B cell (primary cell): ENCODE measurements around the gene ST6GALNAC1. TPM values are rescaled to one million over a fixed set of nuclear protein-coding genes. Genes with fewer than 3 reads are reported as not detected.

Experiments
- ATAC-seq: fragments of 200-7000 bp; cut with Tn5 transposase; one replicate; pipeline ENCODE4 v1.10.0; 2021; ENCODE audit warnings: low read depth, mild to moderate bottlenecking, moderate number of reproducible peaks, moderate library complexity
- CTCF ChIA-PET: fragments of 350-600 bp; sonication (Branson Sonifier 250); formaldehyde crosslinking; loops from one replicate; lab custom pipeline; 2021; ENCODE audit warnings: antibody characterized with exemption, inconsistent platforms; lab: Charles Lee
- POLR2A ChIA-PET: fragments of 350-600 bp; sonication (Branson Sonifier 250); formaldehyde crosslinking; loops from one replicate; lab custom pipeline; 2021; ENCODE audit warnings: antibody characterized with exemption; lab: Charles Lee
- DNase-seq: peaks from one replicate; pipeline ENCODE4 v3.0.0; 2013
- H2AFZ ChIP-seq: 2 replicates; pipeline ENCODE4 v1.6.1; 2012; ENCODE audit warnings: mild to moderate bottlenecking, low read depth, low read length; ENCODE audit not compliant: insufficient read depth, poor library complexity, severe bottlenecking
- H3K27ac ChIP-seq, 2 donors: 1 replicate in 1 of 2; 2 replicates in 1 of 2; pipeline ENCODE4 v1.5.1; 2012 to 2013; ENCODE audit warnings: low read length in 2 of 2, mild to moderate bottlenecking in 2 of 2, moderate library complexity in 1 of 2
- H3K27me3 ChIP-seq, 4 experiments: fragments of 200-600 bp in 1 of 4; sonication (generic) in 1 of 4; replicated peaks in 1 of 4; 1 replicate in 2 of 4; 2 replicates in 2 of 4; pipeline versions ENCODE4 v1.6.1 to v1.7.0; 2013 to 2016; ENCODE audit warnings: low read length in 3 of 4, mild to moderate bottlenecking in 2 of 4, mixed read lengths in 1 of 4, moderate library complexity in 1 of 4; ENCODE audit not compliant: insufficient read depth in 4 of 4, control insufficient read depth in 3 of 4; ENCODE audit errors: control extremely low read depth in 1 of 4
- H3K36me3 ChIP-seq, 2 experiments: replicated peaks in 1 of 2; 1 replicate in 1 of 2; 2 replicates in 1 of 2; pipeline versions ENCODE4 v1.6.1 to v1.7.1; 2013; ENCODE audit warnings: low read length in 1 of 2; ENCODE audit not compliant: insufficient read depth in 2 of 2, control insufficient read depth in 1 of 2; ENCODE audit errors: control extremely low read depth in 1 of 2, extremely low read depth in 1 of 2
- H3K4me1 ChIP-seq, 2 donors: fragments of 200-600 bp in 1 of 2; sonication (generic) in 1 of 2; 1 replicate in 1 of 2; 2 replicates in 1 of 2; pipeline versions ENCODE4 v1.5.1 to v1.6.1; 2013 to 2017; ENCODE audit warnings: low read length in 2 of 2; ENCODE audit not compliant: control insufficient read depth in 2 of 2, insufficient read depth in 2 of 2
- H3K4me2 ChIP-seq: replicated peaks from 2 replicates; pipeline ENCODE3; 2012; ENCODE audit warnings: mild to moderate bottlenecking, low read depth, low read length; ENCODE audit not compliant: poor library complexity, severe bottlenecking
- H3K4me3 ChIP-seq, 5 experiments: fragments of 200-600 bp in 1 of 5; sonication (generic) in 1 of 5; 1 replicate in 3 of 5; 2 replicates in 2 of 5; pipeline versions ENCODE4 v1.5.1 to v1.7.0; 2011 to 2016; ENCODE audit warnings: low read length in 4 of 5, mild to moderate bottlenecking in 4 of 5, low read depth in 2 of 5, control low read depth in 1 of 5, moderate library complexity in 1 of 5; ENCODE audit not compliant: insufficient read depth in 1 of 5; ENCODE audit errors: control extremely low read depth in 1 of 5, extremely low read depth in 1 of 5
- H3K79me2 ChIP-seq: fragments of 200-600 bp; sonication (generic); one replicate; pipeline ENCODE4 v1.6.0; 2016; ENCODE audit warnings: low read length; ENCODE audit not compliant: control insufficient read depth, insufficient read depth
- H3K9ac ChIP-seq: fragments of 200-600 bp; sonication (generic); 2 replicates; pipeline ENCODE4 v1.6.1; 2017; ENCODE audit warnings: mild to moderate bottlenecking, low read length, moderate library complexity
- H3K9me3 ChIP-seq, 3 donors: one replicate each; pipeline versions ENCODE4 v1.6.1 to v1.7.1; 2013; ENCODE audit warnings: low read length in 2 of 3; ENCODE audit not compliant: control insufficient read depth in 2 of 3, insufficient read depth in 1 of 3; ENCODE audit errors: control extremely low read depth in 1 of 3
- H4K20me1 ChIP-seq: 2 replicates; pipeline ENCODE4 v1.6.0; 2012; ENCODE audit warnings: mild to moderate bottlenecking, low read length; ENCODE audit not compliant: insufficient read depth, control insufficient read depth, poor library complexity, severe bottlenecking
- H3K27ac Mint-ChIP-seq: one replicate; pipeline ENCODE4 v1.8.0; 2021; ENCODE audit warnings: mixed read lengths
- H3K27me3 Mint-ChIP-seq: one replicate; pipeline ENCODE4 v1.8.0; 2021; ENCODE audit warnings: mixed read lengths
- H3K4me1 Mint-ChIP-seq: one replicate; pipeline ENCODE4 v1.8.0; 2021; ENCODE audit warnings: mixed read lengths
- H3K4me3 Mint-ChIP-seq: one replicate; pipeline ENCODE4 v1.8.0; 2021; ENCODE audit warnings: mixed read lengths
- H3K9me3 Mint-ChIP-seq: one replicate; pipeline ENCODE4 v1.8.0; 2022; ENCODE audit warnings: mixed read lengths; ENCODE audit not compliant: insufficient read depth
- CTCF ChIP-seq: fragments of 200-600 bp; IDR thresholded peaks from one replicate; pipeline ENCODE4 v1.8.0; 2022; ENCODE audit warnings: antibody characterized with exemption, mild to moderate bottlenecking
- EZH2 ChIP-seq: IDR thresholded peaks from 2 replicates; pipeline ENCODE4 v1.6.1; 2012; ENCODE audit warnings: borderline replicate concordance, low read depth, mild to moderate bottlenecking, moderate library complexity, low read length; ENCODE audit not compliant: insufficient read depth, poor library complexity, severe bottlenecking
- WGBS: methylation state at CpG from one replicate; pipeline ENCODE4 v1.1.5; 2013; ENCODE audit warnings: missing lambda C conversion rate; ENCODE audit not compliant: insufficient coverage; 5-methylcytosine and 5-hydroxymethylcytosine counted together
- intact Hi-C: fragments of 100-400 bp; cut with micrococcal nuclease; formaldehyde crosslinking; loops from one replicate; pipeline ENCODE4 v1.10.0; 2022
- polyA plus RNA-seq: library from polyadenylated mRNA; depleted of rRNA; stranded (reverse); fragments of >200 nt; gene quantifications from 2 replicates; pipeline ENCODE4 v1.2.3, GENCODE V29; 2012
- total RNA-seq, 2 donors: library from RNA; stranded (reverse); fragments of 120-200 nt in 1 of 2; gene quantifications; 1 replicate in 1 of 2; 2 replicates in 1 of 2; pipeline versions ENCODE4 v1.2.3 to v1.2.4, GENCODE V29; 2013 to 2022

Gene ST6GALNAC1
- total and polyA plus RNA-seq, 2 donors (not counting 1 experiment from before 2014, with no cell fraction given): not detected

- no peak overlapping the region for H3K9ac ChIP-seq
- H2AFZ ChIP-seq: no peak overlapping the region
- no peaks in the 10 kb centered on the region for H3K36me3 ChIP-seq
- H3K9me3 ChIP-seq: no peaks in the 10 kb centered on the region
- Mint-ChIP-seq H3K4me3 (no peak overlapping the region), H3K9me3 (no peaks in the 10 kb centered on the region), H3K27ac (no peak overlapping the region), H3K4me1 (no peaks in the 10 kb centered on the region), H3K27me3 (peaks cover 4% of the 10 kb centered on the region)
- 93% methylated on average over 13 of the region's 15 CpGs for WGBS
- ATAC-seq (no peak), DNase-seq (no peak)
- no peaks in the 10 kb centered on the region for H3K79me2 ChIP-seq
- ChIA-PET CTCF (no interaction called here), POLR2A (no interaction called here)
- no peak overlapping the region for H3K4me3 ChIP-seq
- H3K4me1 ChIP-seq: no peaks in the 10 kb centered on the region
- no peak for TF ChIP-seq EZH2
- no peak overlapping the region for H3K27ac ChIP-seq
- no peak overlapping the region for H3K4me2 ChIP-seq
- peaks cover 0 to 5% (median 0%) of the 10 kb centered on the region in 4 experiments for H3K27me3 ChIP-seq
- intact Hi-C loops: no loop called here
- H4K20me1 ChIP-seq: no peaks in the 10 kb centered on the region
Observed at GRCh38 chr17:76686538-76687297, 43.2 kb upstream of the ST6GALNAC1 start.

GRCh38 chr17:76685846-76686245, 42.3 kb upstream of the ST6GALNAC1 start:
- Mint-ChIP-seq H3K27me3 (peaks cover 4% of the 10 kb centered on the region), H3K9me3 (no peaks in the 10 kb centered on the region), H3K4me1 (no peaks in the 10 kb centered on the region), H3K4me3 (no peak overlapping the region), H3K27ac (no peak overlapping the region)
- DNase-seq (no peak), ATAC-seq (no peak)
- Histone ChIP-seq H3K9ac (no peak overlapping the region), H3K4me1 (no peaks in the 10 kb centered on the region), H3K4me3 (no peak overlapping the region), H4K20me1 (no peaks in the 10 kb centered on the region), H3K27me3 (peaks cover 0 to 5% (median 0%) of the 10 kb centered on the region in 4 experiments), H3K36me3 (no peaks in the 10 kb centered on the region), H3K27ac (no peak overlapping the region), H3K79me2 (no peaks in the 10 kb centered on the region), H3K4me2 (no peak overlapping the region), H2AFZ (no peak overlapping the region), H3K9me3 (no peaks in the 10 kb centered on the region)
- 92% methylated on average over 2 of the region's 8 CpGs for WGBS
- ChIA-PET CTCF (interaction anchor here (0.6 kb wide), 1 partner anchor 61 kb away, joined by 3 read pairs; no protein-coding TSS in a partner anchor), POLR2A (no interaction called here)
- no peak for TF ChIP-seq EZH2
- no peak for TF ChIP-seq CTCF
- intact Hi-C loops: no loop called here
